ENCODE data around the gene FMNL1.

The FMNL1 gene

DNA sequence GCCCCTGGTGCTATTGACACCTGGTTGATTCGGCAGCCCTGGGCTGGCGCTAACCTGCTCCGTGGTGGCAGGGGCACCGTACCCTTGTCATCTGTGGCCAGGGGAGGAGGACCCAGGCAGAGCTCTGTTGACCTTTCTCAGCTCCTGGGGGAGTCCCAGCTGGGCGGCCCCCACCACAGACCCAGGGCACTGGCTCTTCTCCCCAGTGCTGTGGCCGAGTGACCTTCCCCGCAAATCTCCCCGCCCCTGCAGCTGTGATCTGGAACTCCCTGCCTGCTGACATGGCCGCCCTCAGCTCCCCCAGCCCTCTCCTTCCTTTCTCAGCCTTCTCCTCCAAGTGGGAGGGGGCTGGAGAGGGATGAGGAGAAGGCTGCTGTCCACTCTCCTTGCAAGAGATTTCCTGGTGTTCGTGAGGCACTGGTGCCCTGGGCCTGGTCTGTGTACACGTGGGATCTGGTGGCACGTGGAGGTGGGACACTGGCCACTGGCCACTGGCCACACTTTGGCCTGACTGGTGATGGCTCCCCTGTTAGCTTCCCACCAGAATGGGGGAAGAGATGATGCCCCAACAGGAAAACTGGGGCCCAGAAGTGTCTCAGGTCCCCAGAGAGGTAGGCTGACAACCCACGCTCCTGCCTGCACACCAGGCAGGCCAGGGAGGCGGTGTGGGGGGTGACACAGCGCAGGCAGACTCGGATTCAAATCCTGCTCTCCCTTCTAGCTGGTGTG is 8.2 kb downstream of the FMNL1 start:
- no peak overlapping the region for H3K4me3 ChIP-seq (ENCODE audit: low read depth, low read length)
- no peak overlapping the region for H3K9ac ChIP-seq (ENCODE audit: low read length)
- H3K36me3 ChIP-seq (ENCODE audit: control insufficient read depth, insufficient read depth, low read length), result no peaks in the 10 kb centered on the region
- peaks cover 8% of the 10 kb centered on the region; the same call in 1 of the 2 replicates for H3K27me3 ChIP-seq (ENCODE audit: control insufficient read depth, insufficient read depth, low read length)
- H3K4me1 ChIP-seq (ENCODE audit: control insufficient read depth, insufficient read depth, low read length), result peaks cover 41% of the 10 kb centered on the region
- H3K27ac ChIP-seq (ENCODE audit: low read depth, low read length), result no peak overlapping the region
- no peaks in the 10 kb centered on the region for H3K9me3 ChIP-seq (ENCODE audit: control insufficient read depth, insufficient read depth, low read depth, low read length)

DNA sequence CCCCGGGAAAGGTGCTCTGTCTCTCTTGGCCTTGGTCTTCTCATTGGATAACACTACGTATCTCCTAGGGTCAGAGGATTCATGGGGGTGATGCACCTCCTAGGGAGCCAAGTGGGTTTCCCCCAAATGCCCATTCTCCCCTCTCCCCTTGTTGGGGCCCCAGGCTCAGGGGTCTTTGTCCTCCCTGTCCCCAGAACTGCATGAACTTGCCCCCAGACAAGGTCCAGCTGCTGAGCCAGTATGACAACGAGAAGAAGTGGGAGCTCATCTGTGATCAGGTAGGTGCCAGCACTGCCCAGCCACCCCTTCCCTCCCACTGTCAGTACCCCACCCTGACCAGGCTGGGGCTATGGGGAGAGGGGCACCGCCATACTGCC is 8.7 kb downstream of the FMNL1 start:
- H3K4me3 ChIP-seq (ENCODE audit: low read depth, low read length), result no peak overlapping the region
- H3K9ac ChIP-seq (ENCODE audit: low read length), result no peak overlapping the region
- H3K9me3 ChIP-seq (ENCODE audit: control insufficient read depth, insufficient read depth, low read depth, low read length), result no peaks in the 10 kb centered on the region
- H3K4me1 ChIP-seq (ENCODE audit: control insufficient read depth, insufficient read depth, low read length), result peaks cover 41% of the 10 kb centered on the region
- no peaks in the 10 kb centered on the region for H3K36me3 ChIP-seq (ENCODE audit: control insufficient read depth, insufficient read depth, low read length)
- H3K27ac ChIP-seq (ENCODE audit: low read depth, low read length), result no peak overlapping the region
- H3K27me3 ChIP-seq (ENCODE audit: control insufficient read depth, insufficient read depth, low read length), result peaks cover 4% of the 10 kb centered on the region; the same call in 1 of the 2 replicates

GRCh38 chr17:45230787-45231480 is 9.2 kb downstream of the FMNL1 start:
- Histone ChIP-seq H3K4me3 (ENCODE audit: low read depth, low read length) (no peak overlapping the region), H3K9ac (ENCODE audit: low read length) (no peak overlapping the region), H3K4me1 (ENCODE audit: control insufficient read depth, insufficient read depth, low read length) (peaks cover 41% of the 10 kb centered on the region), H3K9me3 (ENCODE audit: control insufficient read depth, insufficient read depth, low read depth, low read length) (no peaks in the 10 kb centered on the region), H3K27ac (ENCODE audit: low read depth, low read length) (no peak overlapping the region), H3K36me3 (ENCODE audit: control insufficient read depth, insufficient read depth, low read length) (no peaks in the 10 kb centered on the region), H3K27me3 (ENCODE audit: control insufficient read depth, insufficient read depth, low read length) (peaks cover 2% of the 10 kb centered on the region; the same call in 1 of the 2 replicates)

DNA sequence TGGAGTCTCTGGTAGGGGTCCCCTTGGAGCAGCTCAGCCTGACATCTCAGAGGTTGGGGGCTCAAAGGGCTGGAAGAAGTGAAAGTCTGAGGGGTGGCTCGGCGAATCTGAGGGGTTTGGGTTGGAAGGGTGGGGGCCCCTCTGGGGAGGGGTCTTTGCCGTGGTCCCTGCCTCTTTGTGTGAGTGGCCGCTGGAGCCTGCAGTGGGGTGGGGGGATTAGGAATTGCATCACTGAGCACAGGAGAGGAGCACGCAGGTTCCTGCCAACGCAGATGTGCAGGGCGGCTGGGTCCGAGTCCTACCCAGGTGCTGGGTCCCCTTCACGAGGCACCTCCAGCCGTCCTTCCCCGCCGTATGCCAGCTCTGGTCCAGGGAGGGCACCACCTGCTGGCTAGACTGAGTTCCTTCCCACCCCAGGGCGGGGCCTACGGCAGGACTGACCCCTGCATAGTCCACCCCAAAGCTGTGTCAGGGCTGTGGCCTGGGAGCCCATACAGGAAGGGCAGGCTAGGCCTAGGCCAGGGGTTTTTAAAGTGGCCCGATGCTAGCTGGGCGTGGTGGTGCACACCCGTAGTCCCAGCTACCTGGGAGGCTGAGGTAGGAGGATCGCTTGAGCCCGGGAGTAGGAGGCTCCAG is 9.9 kb downstream of the FMNL1 start:
- Histone ChIP-seq H3K9ac (ENCODE audit: low read length) (no peak overlapping the region), H3K36me3 (ENCODE audit: control insufficient read depth, insufficient read depth, low read length) (no peaks in the 10 kb centered on the region), H3K9me3 (ENCODE audit: control insufficient read depth, insufficient read depth, low read depth, low read length) (no peaks in the 10 kb centered on the region), H3K27me3 (ENCODE audit: control insufficient read depth, insufficient read depth, low read length) (peaks cover 2% of the 10 kb centered on the region; the same call in 1 of the 2 replicates), H3K27ac (ENCODE audit: low read depth, low read length) (no peak overlapping the region), H3K4me3 (ENCODE audit: low read depth, low read length) (no peak overlapping the region), H3K4me1 (ENCODE audit: control insufficient read depth, insufficient read depth, low read length) (peaks cover 40% of the 10 kb centered on the region)

DNA sequence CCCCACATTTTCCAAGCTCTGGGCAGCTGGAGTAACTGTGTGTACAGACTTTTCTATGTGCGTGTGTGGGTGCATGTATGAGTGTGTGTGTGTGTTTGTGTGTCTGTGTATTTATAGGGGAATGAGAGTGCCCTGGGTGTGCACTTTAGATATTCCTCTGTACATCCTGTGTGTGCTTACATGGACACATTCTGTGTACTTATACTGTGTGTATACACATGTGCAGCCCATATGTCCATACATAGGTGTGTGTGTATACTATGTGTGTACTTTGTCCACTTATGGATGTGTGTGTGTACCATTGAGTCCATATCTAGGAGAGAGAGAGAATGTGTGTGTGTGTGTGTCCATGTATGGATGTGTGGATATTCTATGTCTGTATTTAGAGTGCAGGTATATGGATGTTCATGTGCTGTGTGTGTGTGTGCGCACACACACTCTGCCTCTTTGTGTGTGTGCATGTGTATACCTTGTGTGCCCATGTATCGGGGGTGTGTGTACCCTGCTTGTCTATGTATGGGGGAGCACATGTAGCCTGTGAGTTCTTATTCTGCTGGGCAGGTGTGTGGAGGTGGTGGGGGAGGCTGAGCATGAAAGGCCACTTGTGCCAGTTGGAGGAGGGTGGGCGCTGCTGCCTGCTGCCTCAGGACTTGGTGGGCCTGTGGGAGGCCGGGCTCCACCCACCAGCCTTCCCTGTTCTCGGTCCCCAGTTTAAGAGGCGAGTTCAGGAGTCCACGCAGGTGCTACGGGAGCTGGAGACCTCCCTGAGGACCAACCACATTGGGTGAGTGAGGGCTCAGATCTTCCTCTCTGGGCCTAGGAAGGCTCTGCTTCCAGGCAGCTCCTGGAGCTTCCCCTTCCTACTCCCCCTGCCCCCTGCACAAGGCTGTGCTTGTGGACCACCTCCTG is 11.1 kb downstream of the FMNL1 start:
- Histone ChIP-seq H3K9me3 (ENCODE audit: control insufficient read depth, insufficient read depth, low read depth, low read length) (no peaks in the 10 kb centered on the region), H3K9ac (ENCODE audit: low read length) (no peak overlapping the region), H3K27me3 (ENCODE audit: control insufficient read depth, insufficient read depth, low read length) (peaks cover 5% of the 10 kb centered on the region; the same call in 1 of the 2 replicates), H3K36me3 (ENCODE audit: control insufficient read depth, insufficient read depth, low read length) (no peaks in the 10 kb centered on the region), H3K4me3 (ENCODE audit: low read depth, low read length) (no peak overlapping the region), H3K4me1 (ENCODE audit: control insufficient read depth, insufficient read depth, low read length) (peaks cover 40% of the 10 kb centered on the region), H3K27ac (ENCODE audit: low read depth, low read length) (no peak overlapping the region)

DNA sequence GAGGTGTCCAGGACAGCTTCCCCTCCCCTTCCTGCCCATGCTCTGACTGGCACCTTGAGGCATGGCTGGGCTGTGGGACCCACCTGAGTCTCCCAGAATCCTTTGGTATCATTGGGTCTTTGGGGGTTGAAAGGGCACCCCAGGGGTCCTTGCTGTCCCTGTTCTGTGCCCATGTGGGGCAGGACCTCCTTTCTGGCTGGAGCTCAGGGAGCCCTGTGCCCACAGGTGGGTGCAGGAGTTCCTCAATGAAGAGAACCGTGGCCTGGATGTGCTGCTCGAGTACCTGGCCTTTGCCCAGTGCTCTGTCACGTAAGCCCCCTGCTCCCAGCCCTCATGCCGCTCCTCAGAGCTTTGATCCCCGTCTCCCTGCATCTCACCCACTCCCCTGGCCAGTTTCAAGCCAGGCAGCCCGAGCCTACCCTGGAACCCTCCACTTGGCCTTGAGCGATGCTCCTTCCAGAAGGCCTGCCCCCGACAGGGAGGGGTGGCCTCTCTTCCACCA is 11.8 kb downstream of the FMNL1 start:
- H3K27me3 ChIP-seq (ENCODE audit: control insufficient read depth, insufficient read depth, low read length), result peaks cover 10% of the 10 kb centered on the region; the same call in 1 of the 2 replicates
- no peak overlapping the region for H3K4me3 ChIP-seq (ENCODE audit: low read depth, low read length)

GRCh38 chr17:45234641-45235415 is 13.1 kb downstream of the FMNL1 start:
- H3K27ac ChIP-seq (ENCODE audit: low read depth, low read length), result no peak overlapping the region
- no peak overlapping the region for H3K9ac ChIP-seq (ENCODE audit: low read length)
- H3K9me3 ChIP-seq (ENCODE audit: control insufficient read depth, insufficient read depth, low read depth, low read length), result no peaks in the 10 kb centered on the region
- H3K27me3 ChIP-seq (ENCODE audit: control insufficient read depth, insufficient read depth, low read length), result peaks cover 24% of the 10 kb centered on the region; the same call in 1 of the 2 replicates
- no peak overlapping the region for H3K4me3 ChIP-seq (ENCODE audit: low read depth, low read length)
- peaks cover 21% of the 10 kb centered on the region for H3K4me1 ChIP-seq (ENCODE audit: control insufficient read depth, insufficient read depth, low read length)
- no peaks in the 10 kb centered on the region for H3K36me3 ChIP-seq (ENCODE audit: control insufficient read depth, insufficient read depth, low read length)

More for the DNA sequence above, 11.8 kb downstream of the FMNL1 start:
- Histone ChIP-seq H3K9me3 (ENCODE audit: control insufficient read depth, insufficient read depth, low read depth, low read length) (no peaks in the 10 kb centered on the region), H3K36me3 (ENCODE audit: control insufficient read depth, insufficient read depth, low read length) (no peaks in the 10 kb centered on the region), H3K4me1 (ENCODE audit: control insufficient read depth, insufficient read depth, low read length) (peaks cover 34% of the 10 kb centered on the region), H3K27ac (ENCODE audit: low read depth, low read length) (no peak overlapping the region), H3K9ac (ENCODE audit: low read length) (no peak overlapping the region)

- no peak overlapping the region for H3K27ac ChIP-seq (ENCODE audit: low read depth, low read length)
- peaks cover 21% of the 10 kb centered on the region for H3K4me1 ChIP-seq (ENCODE audit: control insufficient read depth, insufficient read depth, low read length)
- H3K9me3 ChIP-seq (ENCODE audit: control insufficient read depth, insufficient read depth, low read depth, low read length), result no peaks in the 10 kb centered on the region
- no peak overlapping the region for H3K9ac ChIP-seq (ENCODE audit: low read length)
- no peaks in the 10 kb centered on the region for H3K36me3 ChIP-seq (ENCODE audit: control insufficient read depth, insufficient read depth, low read length)
- H3K27me3 ChIP-seq (ENCODE audit: control insufficient read depth, insufficient read depth, low read length), result peaks cover 32% of the 10 kb centered on the region
- no peak overlapping the region for H3K4me3 ChIP-seq (ENCODE audit: low read depth, low read length)
Observed at GRCh38 chr17:45235416-45236281, 14.0 kb downstream of the FMNL1 start.

DNA sequence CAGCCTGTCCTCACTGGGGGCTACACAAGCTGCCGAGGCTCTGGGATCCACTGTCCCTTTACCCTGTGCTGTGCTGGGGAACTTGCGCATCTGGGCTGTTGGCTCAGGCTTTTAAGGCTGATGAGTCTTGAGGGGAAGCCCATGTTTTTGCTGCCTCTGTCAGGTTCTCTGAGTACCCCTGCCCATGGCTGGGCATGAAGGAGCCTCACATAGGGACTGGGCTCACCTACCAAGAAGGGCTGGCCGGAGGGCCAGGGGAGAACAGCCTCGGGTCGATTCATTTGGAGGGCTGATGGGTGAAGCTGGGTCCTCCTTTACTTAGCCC is 14.6 kb downstream of the FMNL1 start:
- H3K4me3 ChIP-seq (ENCODE audit: low read depth, low read length), result no peak overlapping the region
- H3K9me3 ChIP-seq (ENCODE audit: control insufficient read depth, insufficient read depth, low read depth, low read length), result no peaks in the 10 kb centered on the region
- no peak overlapping the region for H3K27ac ChIP-seq (ENCODE audit: low read depth, low read length)
- peaks cover 38% of the 10 kb centered on the region for H3K27me3 ChIP-seq (ENCODE audit: control insufficient read depth, insufficient read depth, low read length)
- no peak overlapping the region for H3K9ac ChIP-seq (ENCODE audit: low read length)
- H3K4me1 ChIP-seq (ENCODE audit: control insufficient read depth, insufficient read depth, low read length), result peaks cover 20% of the 10 kb centered on the region
- H3K36me3 ChIP-seq (ENCODE audit: control insufficient read depth, insufficient read depth, low read length), result no peaks in the 10 kb centered on the region

All from HUES6 (cell line).